ENCODE measurements around the gene LEMD3. TPM values are rescaled to one million over a fixed set of nuclear protein-coding genes. Genes with fewer than 3 reads are reported as not detected.

LEMD3 gene
- total RNA-seq (2021) (27.5 and 28.4 TPM in 2 replicates), Bru-seq, nascent RNA (percentile 90 among the genes with signal in this experiment), BruChase-seq, experiment 1, labeled RNA remaining after a 2-hour chase (percentile 88 among the genes with signal in this experiment), BruChase-seq, experiment 2, labeled RNA remaining after a 6-hour chase (percentile 65 among the genes with signal in this experiment)
- long read RNA-seq, full-length matches to known transcripts = 30 of 40 reads
- long read RNA-seq, partial matches to known transcripts = 2 of 40 reads
- long read RNA-seq, other reads (novel, unspliced or antisense) = 8 of 40 reads

DNA sequence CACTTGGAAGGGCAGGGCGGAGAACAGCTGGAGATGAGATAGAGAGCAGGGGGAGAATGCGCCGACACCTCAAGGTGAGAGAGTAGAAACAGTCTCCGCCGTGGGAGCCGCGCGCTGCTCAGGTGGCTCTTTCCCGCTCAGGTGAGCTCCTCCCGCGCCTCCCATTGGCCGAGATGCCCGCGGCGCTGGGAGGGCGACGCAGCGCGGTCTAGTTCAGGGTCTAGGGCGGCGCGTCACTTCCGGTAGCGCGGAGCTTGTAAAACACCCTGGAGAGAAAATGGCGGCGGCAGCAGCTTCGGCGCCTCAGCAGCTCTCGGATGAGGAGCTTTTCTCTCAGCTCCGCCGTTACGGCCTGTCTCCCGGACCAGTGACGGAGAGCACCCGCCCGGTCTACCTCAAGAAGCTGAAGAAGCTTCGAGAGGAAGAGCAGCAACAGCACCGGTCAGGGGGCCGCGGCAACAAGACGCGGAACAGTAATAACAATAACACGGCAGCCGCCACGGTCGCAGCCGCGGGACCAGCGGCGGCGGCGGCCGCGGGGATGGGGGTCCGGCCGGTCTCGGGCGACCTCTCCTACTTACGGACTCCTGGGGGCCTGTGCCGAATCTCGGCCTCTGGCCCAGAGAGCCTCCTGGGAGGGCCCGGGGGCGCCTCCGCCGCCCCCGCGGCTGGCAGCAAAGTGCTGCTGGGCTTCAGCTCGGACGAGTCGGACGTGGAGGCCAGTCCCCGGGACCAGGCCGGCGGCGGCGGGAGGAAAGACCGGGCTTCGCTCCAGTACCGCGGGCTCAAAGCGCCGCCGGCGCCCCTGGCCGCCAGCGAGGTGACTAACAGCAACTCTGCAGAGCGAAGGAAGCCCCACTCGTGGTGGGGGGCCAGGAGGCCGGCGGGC is at the start of gene LEMD3:
TSS of gene LEMD3 (plus strand) at position 264 of the 889 bp plus-strand sequence. CDS start at position 278, 14 bp downstream.
- no peaks in the 10 kb centered on the region for H3K36me3 ChIP-seq (ENCODE audit: insufficient read depth, low read length, poor library complexity, severe bottlenecking)
- intact Hi-C loops (cut with micrococcal nuclease; ENCODE audit: unreplicated experiment) = no loop called here
- BruUV-seq (replicated peaks) = no TSS peak
- DNase-seq (ENCODE audit: low spot score) = peak; percentile 95
- peak within 1 kb of the TSS; percentile 98 for H3K4me3 ChIP-seq (ENCODE audit: low read depth, low read length, poor library complexity, severe bottlenecking)
- peaks cover 35% of the 10 kb centered on the region for H3K4me1 ChIP-seq (ENCODE audit: insufficient read depth, low read length, poor library complexity, severe bottlenecking)
- TF ChIP-seq, protein P1, sequence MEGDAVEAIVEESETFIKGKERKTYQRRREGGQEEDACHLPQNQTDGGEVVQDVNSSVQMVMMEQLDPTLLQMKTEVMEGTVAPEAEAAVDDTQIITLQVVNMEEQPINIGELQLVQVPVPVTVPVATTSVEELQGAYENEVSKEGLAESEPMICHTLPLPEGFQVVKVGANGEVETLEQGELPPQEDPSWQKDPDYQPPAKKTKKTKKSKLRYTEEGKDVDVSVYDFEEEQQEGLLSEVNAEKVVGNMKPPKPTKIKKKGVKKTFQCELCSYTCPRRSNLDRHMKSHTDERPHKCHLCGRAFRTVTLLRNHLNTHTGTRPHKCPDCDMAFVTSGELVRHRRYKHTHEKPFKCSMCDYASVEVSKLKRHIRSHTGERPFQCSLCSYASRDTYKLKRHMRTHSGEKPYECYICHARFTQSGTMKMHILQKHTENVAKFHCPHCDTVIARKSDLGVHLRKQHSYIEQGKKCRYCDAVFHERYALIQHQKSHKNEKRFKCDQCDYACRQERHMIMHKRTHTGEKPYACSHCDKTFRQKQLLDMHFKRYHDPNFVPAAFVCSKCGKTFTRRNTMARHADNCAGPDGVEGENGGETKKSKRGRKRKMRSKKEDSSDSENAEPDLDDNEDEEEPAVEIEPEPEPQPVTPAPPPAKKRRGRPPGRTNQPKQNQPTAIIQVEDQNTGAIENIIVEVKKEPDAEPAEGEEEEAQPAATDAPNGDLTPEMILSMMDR (conservative IDR thresholded peaks at IDR 0.05; ENCODE audit: low read depth, low read length) = no peak
- no peak for TF ChIP-seq EZH2 (IDR thresholded peaks at IDR 0.05; ENCODE audit: borderline replicate concordance, low read depth, low read length, poor library complexity, severe bottlenecking)
- H3K27me3 ChIP-seq (replicated peaks; ENCODE audit: insufficient read depth, low read depth, low read length, poor library complexity) = no peaks in the 10 kb centered on the region
- no peaks in the 10 kb centered on the region for H3K9me3 ChIP-seq (ENCODE audit: low read depth, low read length, poor library complexity, severe bottlenecking)
- CTCF ChIA-PET = interaction anchor here (1.0 kb wide), 1 partner anchor 63 kb away, joined by 3 read pairs; no protein-coding TSS in a partner anchor
- POLR2A ChIA-PET (ENCODE audit: low non-redundant PET) = interaction anchor here (1.0 kb wide), 1 partner anchor 11 kb away, joined by 5 read pairs; no protein-coding TSS in a partner anchor
- peak within 1 kb of the TSS; percentile 97 for H3K27ac ChIP-seq (ENCODE audit: low read depth, low read length, poor library complexity, severe bottlenecking)

DNA sequence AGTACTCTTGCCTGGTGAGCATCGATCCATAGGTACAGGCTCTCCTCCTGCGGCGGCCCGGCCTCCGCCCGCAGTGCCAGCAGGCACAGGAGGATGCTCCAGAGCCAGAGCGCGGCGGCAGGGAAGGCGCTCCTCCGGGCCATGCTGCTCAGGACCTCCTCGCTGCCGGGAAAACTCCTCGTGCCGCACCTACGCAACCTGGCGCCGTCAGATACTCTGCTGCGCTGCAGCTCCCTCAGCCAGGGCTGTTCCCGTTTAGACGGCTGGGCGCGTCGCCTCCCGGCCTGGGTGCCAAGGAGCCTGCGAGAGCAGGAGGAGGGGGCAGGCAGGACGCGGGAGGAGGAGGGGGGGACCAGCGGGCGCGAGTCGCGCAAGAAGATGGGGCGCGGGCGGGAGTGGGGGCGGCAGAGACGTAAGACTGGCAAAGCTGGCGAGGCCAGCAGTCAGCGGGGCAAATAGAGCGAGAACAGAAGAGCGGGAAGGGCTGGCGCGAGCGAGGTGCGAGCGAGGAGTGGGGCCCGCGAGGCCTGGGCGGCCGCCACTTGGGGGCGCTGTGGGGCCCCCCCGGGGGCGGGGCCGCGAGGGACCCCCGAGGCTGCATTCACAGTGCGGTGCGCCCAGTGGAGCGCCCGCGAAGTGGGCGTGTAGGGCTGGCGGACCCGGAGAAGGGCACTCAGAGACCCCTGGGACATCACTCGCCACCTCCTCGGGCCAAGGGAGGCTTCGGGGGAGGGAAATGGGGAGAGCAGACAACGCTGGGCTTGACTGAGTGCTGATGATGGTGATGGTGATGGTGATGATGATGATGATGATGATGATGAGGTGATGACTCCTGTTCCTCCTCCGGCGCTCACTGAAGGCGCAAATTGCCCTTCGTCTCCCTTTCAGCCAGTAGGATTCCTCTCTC is 48.1 kb upstream of the LEMD3 start, which contains the start of gene WIF1:
TSS of gene WIF1 (minus strand) at position 257 of the 907 bp plus-strand sequence. CDS start at position 143, 114 bp downstream.
- Histone ChIP-seq H3K36me3 (ENCODE audit: insufficient read depth, low read length, poor library complexity, severe bottlenecking) (no peaks in the 10 kb centered on the region), H3K9me3 (ENCODE audit: low read depth, low read length, poor library complexity, severe bottlenecking) (no peaks in the 10 kb centered on the region), H3K27me3 (replicated peaks; ENCODE audit: insufficient read depth, low read depth, low read length, poor library complexity) (peaks cover 84% of the 10 kb centered on the region), H3K27ac (ENCODE audit: low read depth, low read length, poor library complexity, severe bottlenecking) (no peak within 1 kb of the TSS), H3K4me3 (ENCODE audit: low read depth, low read length, poor library complexity, severe bottlenecking) (peak within 1 kb of the TSS; percentile 40), H3K4me1 (ENCODE audit: insufficient read depth, low read length, poor library complexity, severe bottlenecking) (peaks cover 8% of the 10 kb centered on the region)
- intact Hi-C loops (cut with micrococcal nuclease; ENCODE audit: unreplicated experiment) = loop anchor here (5.0 kb wide), 2 partner anchors 229 to 319 kb away; no protein-coding TSS in a partner anchor
- peak; percentile 44 for TF ChIP-seq EZH2 (IDR thresholded peaks at IDR 0.05; ENCODE audit: borderline replicate concordance, low read depth, low read length, poor library complexity, severe bottlenecking)
- TF ChIP-seq, protein P1 (conservative IDR thresholded peaks at IDR 0.05; ENCODE audit: low read depth, low read length) = peak; percentile 65
- ChIA-PET POLR2A (ENCODE audit: low non-redundant PET) (no interaction called here), CTCF (no interaction called here)
- peak; percentile 60 for DNase-seq (ENCODE audit: low spot score)
- no TSS peak for BruUV-seq (replicated peaks)

All from A673 (cell line).